K562 (cell line): Measurements from ENCODE around the gene ZNF438. TPM values are rescaled to one million over a fixed set of nuclear protein-coding genes. Genes with fewer than 3 reads are reported as not detected.

Source experiments
- ATAC-seq: fragments of 200-7000 bp; cut with Tn5 transposase; 3 replicates; pipeline ENCODE4 v1.9.1; 2020; ENCODE audit warnings: moderate library complexity
- BruUV-seq: library from RNA; stranded (reverse); fragments of 400-500 nt; replicated peaks from 2 replicates; lab custom pipeline; 2021; lab: Mats Ljungman, UMichigan
- CTCF ChIA-PET: fragments of 300-600 bp; formaldehyde crosslinking; extraction: SDS; loops from one replicate; lab custom pipeline; 2021; ENCODE audit warnings: low intra/inter-chr PET ratio; lab: Yijun Ruan, JAX
- POLR2A ChIA-PET: fragments of 300-600, 350-650 bp; sonication (Branson Sonifier 250); formaldehyde crosslinking; extraction: SDS; loops from one replicate; lab custom pipeline; 2021; ENCODE audit warnings: antibody characterized with exemption, inconsistent platforms; lab: Yijun Ruan, JAX
- DNase-seq, 4 experiments: peaks; one replicate each; pipeline versions ENCODE4 v3.0.0 to v3.0.0-alpha.2; 2011 to 2018; ENCODE audit warnings: low spot score in 3 of 4, mixed read lengths in 3 of 4; ENCODE audit errors: extremely low read depth in 1 of 4
- FAIRE-seq: peaks from 2 replicates; lab custom pipeline; 2011; peaks lifted over from hg19 to GRCh38; lab: Jason Lieb, UNC
- H2AFZ ChIP-seq: 2 replicates; pipeline ENCODE4 v1.6.0; 2011; ENCODE audit warnings: low read depth, low read length, control low read depth, inconsistent platforms
- H3K27ac ChIP-seq: fragments of 200-600 bp; 3 replicates; pipeline ENCODE4 v1.8.0; 2011; ENCODE audit warnings: low read depth, mild to moderate bottlenecking, control low read depth, inconsistent platforms, low read length, moderate library complexity, mixed read lengths; ENCODE audit errors: extremely low read depth
- H3K27me3 ChIP-seq, 2 experiments: fragments of 300-600 bp in 1 of 2; 2 replicates in 1 of 2; 3 replicates in 1 of 2; pipeline versions ENCODE4 v1.6.0 to v1.8.0; 2011; ENCODE audit warnings: inconsistent platforms in 2 of 2, low read length in 2 of 2, mild to moderate bottlenecking in 1 of 2, mixed read lengths in 1 of 2, moderate library complexity in 1 of 2; ENCODE audit not compliant: control insufficient read depth in 2 of 2, insufficient read depth in 2 of 2
- H3K36me3 ChIP-seq: fragments of 300-600 bp; 3 replicates; pipeline ENCODE4 v1.8.0; 2011; ENCODE audit warnings: mild to moderate bottlenecking, low read length, inconsistent platforms; ENCODE audit not compliant: control insufficient read depth, insufficient read depth
- H3K4me1 ChIP-seq, 2 experiments: fragments of 200-600 bp in 1 of 2; replicated peaks in 1 of 2; 2 replicates in 1 of 2; 3 replicates in 1 of 2; pipeline versions ENCODE4 v1.5.1 to v1.8.0; 2011; ENCODE audit warnings: inconsistent platforms in 2 of 2, low read length in 2 of 2, mild to moderate bottlenecking in 1 of 2, mixed read lengths in 1 of 2, moderate library complexity in 1 of 2; ENCODE audit not compliant: control insufficient read depth in 2 of 2, insufficient read depth in 2 of 2
- H3K4me2 ChIP-seq: 2 replicates; pipeline ENCODE4 v1.6.1; 2011; ENCODE audit warnings: low read length, control low read depth, inconsistent platforms, mixed read lengths; ENCODE audit not compliant: insufficient read depth
- H3K4me3 ChIP-seq: fragments of 200-600 bp; sonication (generic), shearing (Covaris generic); 2 replicates; pipeline ENCODE4 v1.5.1; 2016; ENCODE audit warnings: control low read depth, inconsistent platforms
- H3K79me2 ChIP-seq: fragments of 200-600 bp; 3 replicates; pipeline ENCODE4 v1.8.0; 2011; ENCODE audit warnings: low read length, inconsistent platforms; ENCODE audit not compliant: control insufficient read depth, insufficient read depth
- H3K9ac ChIP-seq, 2 experiments: 2 replicates each; pipeline versions ENCODE4 v1.6.0 to v1.6.1; 2011; ENCODE audit warnings: low read depth in 2 of 2, low read length in 2 of 2, control low read depth in 1 of 2, inconsistent platforms in 1 of 2, mild to moderate bottlenecking in 1 of 2, mixed read lengths in 1 of 2; ENCODE audit not compliant: insufficient read depth in 1 of 2
- H3K9me1 ChIP-seq: one replicate; pipeline ENCODE4 v1.6.0; 2011; ENCODE audit warnings: inconsistent platforms, mild to moderate bottlenecking, low read length, moderate library complexity; ENCODE audit not compliant: control insufficient read depth, insufficient read depth
- H3K9me3 ChIP-seq: replicated peaks from 2 replicates; pipeline ENCODE4 v1.5.1; 2011; ENCODE audit warnings: low read depth, low read length, inconsistent platforms; ENCODE audit not compliant: control insufficient read depth, insufficient read depth
- H4K20me1 ChIP-seq: replicated peaks from 2 replicates; pipeline ENCODE4 v1.6.1; 2011; ENCODE audit warnings: low read length, inconsistent platforms, mixed read lengths; ENCODE audit not compliant: control insufficient read depth, insufficient read depth
- ATF7 ChIP-seq: fragments of 450-650 bp; IDR thresholded peaks from 2 replicates; pipeline ENCODE4 v1.7.1; 2014; ENCODE audit warnings: mild to moderate bottlenecking, moderate library complexity
- CBX3 ChIP-seq, 2 experiments: IDR thresholded peaks; 1 replicate in 1 of 2; 2 replicates in 1 of 2; pipeline ENCODE4 v1.6.1; 2012; ENCODE audit warnings: inconsistent platforms in 2 of 2, low read length in 2 of 2, borderline replicate concordance in 1 of 2, control low read depth in 1 of 2
- FOXA3 ChIP-seq, 2 experiments: fragments of 450-650 bp in 1 of 2; sonication (generic) in 1 of 2; formaldehyde crosslinking; IDR thresholded peaks in 1 of 2; conservative IDR thresholded peaks in 1 of 2; 2 replicates each; pipeline versions ENCODE4 v1.4.0 to v1.8.0; 2020 to 2022; ENCODE audit warnings: mild to moderate bottlenecking in 2 of 2, missing genetic modification reagents in 1 of 2
- KDM2B ChIP-seq: fragments of 250-450 bp; sonication (Bioruptor Pico); IDR thresholded peaks from 2 replicates; pipeline ENCODE4 v1.8.0; 2021; ENCODE audit warnings: mild to moderate bottlenecking, moderate library complexity
- NCOA1 ChIP-seq: fragments of 450-650 bp; IDR thresholded peaks from 2 replicates; pipeline ENCODE4 v1.6.1; 2016; ENCODE audit warnings: low read depth
- NELFE ChIP-seq: IDR thresholded peaks from 2 replicates; pipeline ENCODE4 v1.6.1; 2011; ENCODE audit warnings: mild to moderate bottlenecking; ENCODE audit not compliant: insufficient read depth, insufficient read length
- RBM14 ChIP-seq: fragments of 200-400 bp; formaldehyde crosslinking; IDR thresholded peaks from 2 replicates; pipeline ENCODE4 v1.6.1; 2018; ENCODE audit warnings: low read depth, mild to moderate bottlenecking, low read length, moderate library complexity, borderline replicate concordance; ENCODE audit not compliant: insufficient read depth
- RCOR1 ChIP-seq, 2 experiments: IDR thresholded peaks; 2 replicates each; pipeline ENCODE4 v1.6.1; 2012; ENCODE audit warnings: low read depth in 2 of 2, low read length in 2 of 2, borderline replicate concordance in 1 of 2, improper control_type of control experiment in 1 of 2
- SRF ChIP-seq, 2 experiments: fragments of 250-450, 450-650 bp in 1 of 2; sonication (Bioruptor Pico) in 1 of 2; sonication (generic) in 1 of 2; formaldehyde crosslinking; IDR thresholded peaks; 2 replicates each; pipeline versions ENCODE4 v1.5.0 to v1.5.1; 2020 to 2022; ENCODE audit warnings: mild to moderate bottlenecking in 1 of 2, missing genetic modification reagents in 1 of 2
- SUPT5H ChIP-seq: fragments of 450-650 bp; IDR thresholded peaks from 2 replicates; pipeline ENCODE4 v1.6.1; 2016
- ZBED1 ChIP-seq: IDR thresholded peaks from 2 replicates; pipeline ENCODE4 v1.6.1; 2014
- ZNF717 ChIP-seq: fragments of 250-450 bp; sonication (Bioruptor Pico); IDR thresholded peaks from 2 replicates; pipeline ENCODE4 v1.5.0; 2021
- WGBS: fragments of 100-300 bp; shearing (Covaris generic); methylation state at CpG from one replicate; pipeline ENCODE4 v1.1.6; 2016; ENCODE audit warnings: low coverage, mixed read lengths; ENCODE audit not compliant: insufficient coverage; ENCODE audit errors: missing lambda C conversion rate; 5-methylcytosine and 5-hydroxymethylcytosine counted together
- in situ Hi-C: fragments of 300-500 bp; cut with MboI; formaldehyde crosslinking; loops from 4 replicates; pipeline ENCODE4 v1.15.0; 2018; ENCODE audit warnings: inconsistent platforms, mixed read lengths
- intact Hi-C: fragments of 100-400 bp; cut with micrococcal nuclease; formaldehyde crosslinking; loops from 2 replicates; pipeline ENCODE4 v1.14.2; 2022
- polyA plus RNA-seq, 8 experiments: library from polyadenylated mRNA; depleted of rRNA in 4 of 8; stranded (reverse) in 5 of 8; unstranded in 3 of 8; fragments of >200 nt; fragmentation: Nextera tagmentation in 2 of 8; fragmentation: Illumina TruSeq in 1 of 8; extraction: Ambion mirVana in 2 of 8; extraction: Trizol in 1 of 8; gene quantifications; 2 replicates each; pipeline versions ENCODE4 v1.2.1 to v1.2.3, GENCODE V29; 2011 to 2014; ENCODE audit warnings: inconsistent platforms in 1 of 8, missing spikeins in 1 of 8
- total RNA-seq, 7 experiments: library from RNA; depleted of rRNA in 6 of 7; stranded (reverse); fragments of >200 nt in 6 of 7; fragmentation: Illumina TruSeq in 2 of 7; extraction: Trizol in 2 of 7; gene quantifications; 2 replicates each; pipeline versions ENCODE4 v1.2.1 to v1.2.3, GENCODE V29; 2011 to 2021; ENCODE audit warnings: low replicate concordance in 1 of 7
- TF ChIP-seq, protein P1 (sequence below): fragments of 250-450 bp; sonication (Bioruptor Pico); IDR thresholded peaks from 2 replicates; pipeline ENCODE4 v1.4.0; 2020; ENCODE audit warnings: mild to moderate bottlenecking, moderate library complexity

The ZNF438 gene
- total and polyA plus RNA-seq, 9 of the 15 experiments (the other 6 are each of a cell fraction or from before 2014, with no cell fraction given): 0.45 to 1.5 (median 0.91) TPM

DNA sequence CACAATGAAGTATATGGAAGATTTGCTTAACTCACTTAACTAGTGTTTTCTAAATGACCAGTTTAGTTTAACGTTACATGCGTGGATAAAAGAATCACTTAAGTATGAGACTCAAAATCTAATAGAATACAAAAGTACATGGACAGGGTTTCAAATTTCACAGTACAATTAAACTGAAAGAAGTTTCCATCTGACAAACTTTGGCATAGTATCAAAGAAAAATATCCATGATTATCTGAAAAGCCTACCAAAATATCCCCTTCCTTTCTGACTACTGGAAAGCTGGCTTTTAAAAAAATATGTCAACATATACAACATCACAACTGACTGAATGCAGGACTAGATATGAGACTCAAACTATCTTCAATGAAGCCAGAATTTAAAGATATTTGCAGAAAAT is 164.8 kb downstream of the ZNF438 start:
- no peaks in the 10 kb centered on the region for H3K79me2 ChIP-seq
- H3K4me1 ChIP-seq: no peaks in the 10 kb centered on the region
- H3K9ac ChIP-seq: no peak overlapping the region
- FAIRE-seq: no peak
- no peaks in the 10 kb centered on the region for H4K20me1 ChIP-seq
- DNase-seq: no peak
- no peak for ATAC-seq
- H3K27ac ChIP-seq: no peak overlapping the region
- WGBS: 3% methylated on average over 2 of the region's 2 CpGs
- BruUV-seq: no TSS peak
- H3K9me1 ChIP-seq: no peaks in the 10 kb centered on the region
- no peak overlapping the region for H2AFZ ChIP-seq
- CTCF ChIA-PET: no interaction called here
- TF ChIP-seq NCOA1 (no peak), ZNF717 (CRISPR knock-in tag) (no peak), ATF7 (no peak), SRF (CRISPR knock-in tag; IDR thresholded peaks at IDR 0.05) (no peak), NELFE (no peak), FOXA3 (CRISPR knock-in tag; conservative IDR thresholded peaks at IDR 0.05 in 1 of 2, IDR thresholded peaks at IDR 0.05 in 1 of 2) (no peak), RBM14 (no peak), KDM2B (no peak), RCOR1 (IDR thresholded peaks at IDR 0.05; ENCODE audit: borderline replicate concordance in 1 of 2, low read depth in 2 of 2, low read length in 2 of 2) (no peak), CBX3 (IDR thresholded peaks at IDR 0.05; ENCODE audit: borderline replicate concordance in 1 of 2, low read length in 2 of 2) (no peak), SUPT5H (no peak), ZBED1 (no peak)
- TF ChIP-seq, protein P1, sequence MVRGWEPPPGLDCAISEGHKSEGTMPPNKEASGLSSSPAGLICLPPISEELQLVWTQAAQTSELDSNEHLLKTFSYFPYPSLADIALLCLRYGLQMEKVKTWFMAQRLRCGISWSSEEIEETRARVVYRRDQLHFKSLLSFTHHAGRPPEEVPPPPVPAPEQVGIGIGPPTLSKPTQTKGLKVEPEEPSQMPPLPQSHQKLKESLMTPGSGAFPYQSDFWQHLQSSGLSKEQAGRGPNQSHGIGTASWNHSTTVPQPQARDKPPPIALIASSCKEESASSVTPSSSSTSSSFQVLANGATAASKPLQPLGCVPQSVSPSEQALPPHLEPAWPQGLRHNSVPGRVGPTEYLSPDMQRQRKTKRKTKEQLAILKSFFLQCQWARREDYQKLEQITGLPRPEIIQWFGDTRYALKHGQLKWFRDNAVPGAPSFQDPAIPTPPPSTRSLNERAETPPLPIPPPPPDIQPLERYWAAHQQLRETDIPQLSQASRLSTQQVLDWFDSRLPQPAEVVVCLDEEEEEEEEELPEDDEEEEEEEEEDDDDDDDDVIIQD (CRISPR knock-in tag): no peak
- TF ChIP-seq, all 486 proteins: peak for 0
- no peaks in the 10 kb centered on the region for H3K9me3 ChIP-seq
- in situ Hi-C loops (no loop called here), intact Hi-C loops (no loop called here)
- POLR2A ChIA-PET: interaction anchor here (1.1 kb wide), 1 partner anchor 12 kb away, joined by 3 read pairs; no protein-coding TSS in a partner anchor
- H3K4me3 ChIP-seq: no peak overlapping the region
- no peak overlapping the region for H3K4me2 ChIP-seq
- H3K27me3 ChIP-seq: peaks cover 8 to 13% of the 10 kb centered on the region in 2 experiments; a peak in 3 of 5 replicates
- no peaks in the 10 kb centered on the region for H3K36me3 ChIP-seq
